Kidney glomerular epithelial cell (primary cell): ENCODE data around the gene ST3GAL4.
"Not testable (repeated sequence)": the region's sequence is repeated elsewhere in the genome, so short reads cannot be mapped to it uniquely, and the experiment has no call there.

Experiments used
- DNase-seq: peaks from one replicate; lab custom pipeline; 2025; lab: John Stamatoyannopoulos, UW

ST3GAL4 gene, protein sequence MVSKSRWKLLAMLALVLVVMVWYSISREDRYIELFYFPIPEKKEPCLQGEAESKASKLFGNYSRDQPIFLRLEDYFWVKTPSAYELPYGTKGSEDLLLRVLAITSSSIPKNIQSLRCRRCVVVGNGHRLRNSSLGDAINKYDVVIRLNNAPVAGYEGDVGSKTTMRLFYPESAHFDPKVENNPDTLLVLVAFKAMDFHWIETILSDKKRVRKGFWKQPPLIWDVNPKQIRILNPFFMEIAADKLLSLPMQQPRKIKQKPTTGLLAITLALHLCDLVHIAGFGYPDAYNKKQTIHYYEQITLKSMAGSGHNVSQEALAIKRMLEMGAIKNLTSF

DNA sequence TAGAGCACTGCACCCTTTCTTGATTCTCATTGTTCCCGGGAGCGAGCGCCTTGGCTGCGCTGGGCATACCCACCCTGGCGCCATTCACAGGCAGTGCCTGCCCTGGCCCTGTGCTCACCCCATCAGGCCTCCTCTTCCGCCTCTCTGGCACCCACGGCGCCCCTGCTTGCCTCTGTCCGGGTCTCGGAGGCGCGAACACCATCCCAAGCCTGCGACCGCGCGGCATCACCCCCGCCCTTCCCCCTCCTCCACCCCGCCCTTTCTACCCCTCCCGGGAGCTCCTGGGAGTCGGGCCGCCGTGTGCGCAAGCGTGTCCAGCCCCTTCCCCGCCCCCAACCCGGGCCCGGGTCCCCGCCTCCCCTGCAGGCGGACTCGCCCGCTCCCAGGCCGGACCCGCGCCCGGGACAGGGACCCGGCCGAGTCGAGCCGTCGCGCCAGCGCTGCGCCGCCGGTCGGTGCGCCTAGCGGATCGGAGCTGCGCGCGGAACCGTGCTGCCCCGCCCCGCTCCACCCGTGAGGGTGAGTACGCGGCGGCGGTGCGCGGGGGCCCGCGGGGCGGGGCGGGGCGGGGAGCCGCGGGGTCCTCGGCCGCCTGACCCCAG is at the start of gene ST3GAL4:
Gene ST3GAL4, plus strand, starts transcription at position 363 of the 602 bp plus-strand sequence. CDS start 50,470 bp downstream, outside the sequence.
- peak; percentile 52 for DNase-seq

DNA sequence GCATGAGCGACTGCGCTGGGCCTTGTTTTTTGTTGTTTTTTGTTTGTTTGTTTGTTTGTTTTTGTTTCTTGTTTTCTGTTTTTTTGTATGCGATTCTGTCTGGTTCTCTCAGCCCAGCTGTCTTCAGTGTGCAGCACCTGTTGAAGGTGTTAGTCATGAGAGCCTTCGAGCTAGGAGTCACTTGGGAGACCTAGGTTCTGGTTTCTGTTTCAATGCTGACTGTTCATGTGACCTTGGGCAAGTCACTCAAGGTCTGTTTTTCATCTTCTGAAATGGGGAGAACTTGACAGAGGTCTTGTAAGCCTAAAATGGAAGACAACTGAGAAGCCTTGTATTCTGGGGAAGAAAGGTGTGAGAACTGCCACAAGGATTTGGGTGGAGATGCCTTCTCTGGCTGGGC is 49.8 kb upstream of the ST3GAL4 start:
- DNase-seq: no peak

DNA sequence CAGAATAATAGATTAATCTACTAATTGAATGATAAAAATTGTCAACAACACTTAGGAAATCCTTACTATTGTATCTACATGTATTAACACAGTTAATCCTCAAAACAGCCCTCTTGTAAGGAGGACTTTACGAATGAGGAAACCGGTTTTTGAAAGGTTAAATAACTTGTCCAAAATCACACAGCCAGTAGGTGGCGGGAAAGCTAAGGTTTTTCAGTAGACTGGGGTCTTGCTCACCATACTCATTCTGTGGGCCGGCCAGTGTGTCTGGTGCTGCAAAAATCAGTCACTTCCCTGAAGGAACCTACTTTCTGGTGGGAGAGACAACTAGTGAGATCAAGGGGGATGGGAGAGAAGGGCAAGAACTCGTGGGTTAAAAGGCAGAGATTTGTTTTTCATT is 47.8 kb upstream of the ST3GAL4 start:
- DNase-seq: no peak

DNA sequence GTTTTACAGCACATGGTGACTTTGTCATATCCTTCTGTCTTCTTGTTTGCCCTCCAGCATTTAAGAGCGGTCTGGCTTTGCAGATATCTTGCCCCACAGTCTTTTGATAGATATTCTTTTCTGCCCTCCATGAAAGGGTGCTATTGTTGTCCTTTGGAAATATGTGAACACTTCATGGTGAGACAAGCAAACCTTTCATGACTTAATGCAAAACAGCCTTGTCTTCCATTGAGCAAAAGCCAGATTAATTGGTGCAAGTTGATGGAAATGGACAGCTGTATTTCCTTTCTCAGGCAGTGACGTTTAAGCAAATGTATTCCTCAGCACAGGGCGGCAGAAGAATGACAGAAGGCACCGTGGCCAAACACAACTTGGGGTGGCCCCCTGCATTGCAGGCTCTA is 47.2 kb upstream of the ST3GAL4 start:
- DNase-seq: no peak

DNA sequence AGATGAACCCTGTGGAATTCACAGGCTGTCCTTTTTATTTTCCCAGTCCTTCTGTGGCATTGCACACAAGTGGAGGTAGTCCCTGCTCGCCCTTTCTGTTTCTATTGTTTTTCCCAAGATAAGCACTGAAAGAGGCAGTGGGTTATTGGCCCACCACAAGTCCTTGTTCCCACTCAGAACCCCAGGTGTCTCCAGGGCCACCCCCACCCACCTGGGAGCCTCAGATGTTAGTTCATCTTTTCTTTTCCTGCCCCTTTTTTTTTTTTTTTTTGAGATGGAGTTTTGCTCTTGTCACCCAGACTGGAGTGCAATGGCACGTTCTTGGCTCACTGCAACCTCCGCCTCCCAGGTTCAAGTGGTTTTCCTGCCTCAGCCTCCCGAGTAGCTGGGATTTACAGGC is 46.7 kb upstream of the ST3GAL4 start:
- not testable (repeated sequence) for DNase-seq

DNA sequence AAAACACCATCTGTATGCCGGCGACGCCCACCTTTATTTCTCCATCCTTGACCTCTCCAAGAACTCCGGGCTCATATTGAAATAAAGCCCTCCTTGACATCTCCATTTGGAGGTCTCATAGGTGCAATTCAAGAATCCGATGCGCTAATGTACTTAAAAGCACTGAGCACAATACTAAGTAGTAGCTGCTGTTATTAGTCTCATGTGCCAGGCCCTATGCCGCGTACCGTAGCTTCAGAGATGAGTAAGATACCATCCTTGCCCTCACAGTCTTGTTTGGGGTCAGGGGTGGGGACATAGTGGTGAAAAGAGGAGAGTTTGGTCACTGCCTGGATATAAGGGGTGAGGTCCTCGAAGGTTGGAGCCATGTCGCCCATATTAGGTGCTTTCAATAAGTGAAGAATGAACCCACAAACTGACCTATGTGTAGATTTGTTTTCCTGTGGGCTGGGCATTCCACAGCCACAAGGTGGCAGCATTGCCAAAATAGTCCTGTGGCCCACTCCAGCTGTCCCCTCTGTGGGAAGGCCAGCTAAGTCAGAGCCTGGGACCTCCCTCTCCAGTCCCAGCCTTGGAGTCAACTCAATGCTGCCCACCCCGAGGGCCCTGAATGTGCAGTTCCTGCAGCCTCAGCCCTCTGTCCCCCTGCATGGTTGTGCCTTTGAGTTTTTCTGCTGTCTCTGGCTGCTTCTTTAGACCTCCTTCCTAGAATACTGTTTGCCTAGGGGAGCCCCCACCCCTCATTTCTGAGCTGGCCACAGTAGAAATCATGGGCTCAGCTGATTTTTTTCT is 45.1 kb upstream of the ST3GAL4 start:
- DNase-seq: peak; percentile 32

DNA sequence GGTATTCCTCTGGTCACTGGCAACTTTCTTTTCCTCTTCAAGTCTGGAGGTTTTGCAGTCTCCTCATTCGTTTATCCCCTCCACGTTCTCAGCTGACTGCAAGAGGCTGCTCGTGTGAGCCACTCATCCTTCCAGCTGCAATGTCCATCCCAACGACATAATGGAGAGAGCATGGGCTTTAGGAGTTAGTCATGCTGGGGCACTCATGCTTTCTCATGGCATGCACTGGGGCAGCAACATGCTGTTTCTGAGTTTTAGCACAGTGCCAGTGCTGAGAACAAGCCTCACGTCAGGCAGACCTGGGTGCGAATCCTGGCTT is 44.5 kb upstream of the ST3GAL4 start:
- no peak for DNase-seq

DNA sequence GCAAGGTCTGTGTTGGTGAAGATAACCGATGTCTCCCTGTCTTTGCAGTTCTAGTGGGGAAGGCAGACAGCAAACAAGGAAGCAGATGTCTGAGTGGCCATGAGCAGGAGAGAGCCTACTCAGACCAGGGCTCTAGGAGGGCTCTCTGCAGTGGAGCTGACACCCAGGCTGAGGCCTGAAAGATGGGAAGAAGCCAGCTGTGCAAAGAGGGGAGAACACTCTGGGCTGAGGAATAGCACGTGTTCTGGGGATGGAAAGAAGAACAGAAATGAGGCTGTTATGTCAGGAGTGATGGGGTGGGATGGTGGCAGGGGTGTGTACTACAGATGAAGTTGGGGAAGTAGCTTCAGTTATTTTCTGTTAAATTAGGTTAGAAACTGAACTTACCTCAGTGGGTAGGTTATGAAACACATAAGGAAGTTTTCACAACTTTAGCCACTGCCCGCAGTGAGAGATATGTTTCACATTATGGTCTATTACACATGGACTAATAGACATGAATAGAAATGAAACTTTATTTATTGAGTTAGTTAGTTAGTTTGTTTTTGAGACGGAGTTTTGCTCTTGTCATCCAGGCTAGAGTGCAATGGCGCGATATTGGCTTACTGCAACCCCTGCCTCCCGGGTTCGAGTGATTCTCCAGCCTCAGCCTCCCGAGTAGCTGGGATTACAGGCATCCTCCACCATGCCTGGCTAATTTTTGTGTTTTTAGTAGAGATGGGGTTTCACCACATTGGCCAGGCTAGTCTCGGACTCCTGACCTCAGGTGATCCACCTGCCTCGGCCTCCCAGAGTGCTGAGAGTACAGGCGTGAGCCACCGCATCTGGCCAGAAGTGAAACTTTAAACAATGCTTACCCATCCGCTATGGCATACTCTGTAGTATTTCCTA is 43.8 kb upstream of the ST3GAL4 start:
- no peak for DNase-seq

DNA sequence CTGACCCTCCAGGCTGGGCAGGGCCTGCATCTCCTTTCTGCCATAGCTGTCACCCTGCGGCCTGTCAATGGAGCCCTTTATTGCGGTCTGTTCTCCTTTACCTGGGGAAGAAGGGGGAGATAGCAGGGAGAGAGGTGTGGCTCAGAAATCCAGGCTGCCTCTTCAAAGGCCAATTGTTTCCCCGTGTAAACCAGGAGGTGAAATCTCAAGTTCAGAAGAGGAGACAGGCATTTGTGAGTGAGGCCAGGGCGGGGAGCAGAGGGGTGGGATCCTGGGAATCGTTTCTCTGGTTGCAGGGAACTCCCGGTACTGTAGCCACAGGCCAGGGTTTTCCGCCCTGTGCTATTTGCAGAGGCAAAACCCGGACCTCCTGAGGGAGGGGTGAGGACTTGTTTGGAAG is 42.5 kb upstream of the ST3GAL4 start:
- no peak for DNase-seq

DNA sequence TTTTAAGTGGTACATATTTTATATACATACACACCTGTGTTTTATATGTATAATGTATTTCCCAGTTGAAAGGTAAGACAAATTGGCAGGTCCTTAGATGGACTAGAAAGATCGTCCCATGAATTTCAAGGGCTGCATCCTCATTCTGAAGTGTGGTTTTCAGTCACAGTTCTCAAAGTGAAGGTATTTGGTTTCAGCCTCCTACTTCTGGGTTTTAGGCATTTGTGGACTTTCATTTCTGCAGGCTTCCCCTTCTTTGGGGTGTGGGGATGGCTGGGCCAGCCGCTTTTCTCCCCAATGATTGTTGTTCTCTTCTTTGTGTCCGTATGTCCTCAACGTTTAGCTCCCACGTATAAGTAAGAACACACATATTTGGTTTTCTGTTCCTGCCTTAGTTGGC is 41.7 kb upstream of the ST3GAL4 start:
- DNase-seq: no peak

DNA sequence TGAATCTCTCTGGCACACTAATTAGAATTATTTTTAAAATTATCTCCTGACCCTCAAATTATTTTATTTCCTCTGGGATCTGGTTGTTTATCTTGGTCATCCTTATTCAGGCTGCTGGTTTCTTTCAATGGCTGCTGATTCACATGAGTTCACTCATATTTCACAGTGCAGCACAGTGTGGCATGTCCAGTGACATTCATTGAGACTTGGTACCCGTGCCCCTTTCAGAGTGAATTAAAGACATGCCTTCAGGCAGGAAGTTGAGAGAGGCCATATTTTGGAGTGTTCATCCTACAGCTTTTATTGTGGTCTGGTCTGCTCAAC is 38.1 kb upstream of the ST3GAL4 start:
- no peak for DNase-seq

DNA sequence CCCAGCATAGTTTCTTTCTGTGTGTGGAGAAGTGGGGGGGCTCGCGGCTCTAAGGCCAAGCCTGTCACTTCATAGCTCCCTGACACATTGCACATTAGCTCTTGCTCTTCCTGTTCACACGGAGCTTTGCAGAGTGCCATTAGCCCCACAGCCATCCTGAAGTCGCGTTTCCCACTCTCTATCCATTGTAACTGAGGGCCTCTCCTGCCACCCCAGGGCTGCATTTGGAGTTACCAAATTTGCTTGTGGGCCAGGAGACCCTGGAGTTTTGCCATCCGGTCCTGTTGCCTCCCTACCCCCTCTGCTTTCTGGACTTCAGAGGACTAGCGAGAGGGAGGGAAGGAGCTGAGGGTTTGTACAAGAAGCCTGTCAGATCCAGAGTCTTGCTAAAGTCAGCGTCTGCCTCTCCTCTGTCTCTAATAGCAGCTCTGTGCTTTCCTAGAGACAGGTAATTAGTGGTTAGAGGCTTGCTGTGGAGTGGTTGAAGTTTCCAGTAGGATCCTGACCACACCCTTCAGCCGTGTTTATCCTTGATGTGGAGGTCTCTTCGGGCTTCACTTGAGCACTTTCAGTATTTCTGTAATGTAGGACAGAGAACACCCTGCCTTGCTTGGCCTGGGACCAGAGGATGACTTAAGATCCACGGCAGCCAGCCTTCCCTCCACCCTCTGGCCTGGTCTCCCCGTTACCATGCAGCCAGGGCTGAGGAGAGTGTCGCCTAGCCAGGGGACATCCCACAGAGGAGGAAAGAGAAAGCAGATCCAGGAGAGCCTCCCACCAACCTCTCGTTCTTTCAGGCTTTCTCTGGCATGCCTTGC is 37.5 kb upstream of the ST3GAL4 start:
- DNase-seq: no peak

DNA sequence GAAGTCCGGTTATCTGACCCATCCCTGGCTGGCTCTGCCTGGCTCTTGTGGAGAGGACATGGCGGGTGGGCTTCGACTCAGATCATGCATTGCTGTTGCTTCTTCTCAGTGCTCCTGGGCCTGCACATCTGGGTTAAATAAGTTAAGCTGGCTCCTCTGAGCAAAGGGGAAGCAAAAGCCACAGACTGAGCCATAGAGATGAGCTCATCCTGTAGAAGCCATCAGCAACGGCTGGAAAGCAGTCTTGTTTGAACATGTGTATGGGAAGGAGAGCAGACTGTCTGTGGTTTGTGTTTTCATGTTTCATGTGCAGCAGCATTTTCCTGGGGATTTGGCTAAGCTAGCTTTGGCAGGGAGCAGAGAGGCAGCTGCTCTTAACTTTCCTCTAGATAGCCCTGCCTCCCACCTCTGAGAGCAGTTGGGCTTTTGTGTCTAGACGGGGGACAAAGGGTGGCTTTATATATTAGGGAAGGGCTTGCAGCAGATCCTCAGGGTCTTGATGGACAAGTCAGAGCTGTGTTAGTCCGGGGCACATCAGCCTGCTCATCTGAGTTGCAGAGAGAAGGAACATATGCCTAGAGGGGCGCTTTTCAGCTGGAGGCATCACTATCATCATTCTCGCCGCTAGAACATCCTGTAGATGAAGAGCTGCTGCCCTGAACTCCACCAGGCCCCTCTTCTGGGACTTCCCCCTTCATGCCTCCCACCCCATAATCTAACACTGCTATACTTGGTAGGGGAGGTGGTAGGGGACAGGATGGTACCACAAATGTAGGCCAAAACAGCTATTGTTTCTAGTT is 36.7 kb upstream of the ST3GAL4 start:
- peak; percentile 42 for DNase-seq

DNA sequence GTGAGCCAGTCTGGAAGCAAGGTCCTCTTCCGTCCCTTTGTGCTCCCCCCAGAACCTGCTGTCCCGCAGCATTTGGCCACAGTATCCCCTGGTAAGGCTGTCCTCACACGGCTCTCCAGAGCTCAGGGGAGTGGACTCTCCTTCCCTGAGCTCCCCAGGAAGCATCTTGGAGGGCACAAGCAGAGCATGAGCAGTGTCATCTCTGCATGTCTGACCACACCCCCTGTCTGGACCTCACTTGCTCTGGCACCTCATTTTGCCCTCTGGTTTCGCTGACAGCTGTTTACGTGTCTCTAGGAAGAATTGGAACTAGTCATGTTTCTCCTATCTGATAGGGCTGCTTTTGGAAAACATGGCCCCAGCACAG is 36.1 kb upstream of the ST3GAL4 start:
- DNase-seq: no peak

DNA sequence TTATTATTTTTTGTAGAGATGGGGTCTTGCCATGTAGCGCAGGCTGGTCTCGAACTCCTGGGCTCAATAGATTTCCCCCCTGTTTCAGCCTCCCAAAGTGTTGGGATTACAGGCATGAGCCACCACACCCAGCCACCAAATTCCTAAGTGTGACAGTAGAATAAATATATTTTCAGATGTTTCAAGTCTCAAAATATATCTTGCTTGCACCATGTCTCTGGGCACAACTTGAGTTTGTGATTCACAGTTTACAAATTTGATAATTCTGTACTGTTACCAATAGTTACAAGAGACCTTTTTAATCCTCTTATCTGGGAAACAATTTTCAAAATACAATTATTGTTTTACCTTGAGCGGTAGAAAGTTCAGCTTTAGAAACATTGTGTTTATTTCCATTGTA is 32.5 kb upstream of the ST3GAL4 start:
- DNase-seq: no peak

DNA sequence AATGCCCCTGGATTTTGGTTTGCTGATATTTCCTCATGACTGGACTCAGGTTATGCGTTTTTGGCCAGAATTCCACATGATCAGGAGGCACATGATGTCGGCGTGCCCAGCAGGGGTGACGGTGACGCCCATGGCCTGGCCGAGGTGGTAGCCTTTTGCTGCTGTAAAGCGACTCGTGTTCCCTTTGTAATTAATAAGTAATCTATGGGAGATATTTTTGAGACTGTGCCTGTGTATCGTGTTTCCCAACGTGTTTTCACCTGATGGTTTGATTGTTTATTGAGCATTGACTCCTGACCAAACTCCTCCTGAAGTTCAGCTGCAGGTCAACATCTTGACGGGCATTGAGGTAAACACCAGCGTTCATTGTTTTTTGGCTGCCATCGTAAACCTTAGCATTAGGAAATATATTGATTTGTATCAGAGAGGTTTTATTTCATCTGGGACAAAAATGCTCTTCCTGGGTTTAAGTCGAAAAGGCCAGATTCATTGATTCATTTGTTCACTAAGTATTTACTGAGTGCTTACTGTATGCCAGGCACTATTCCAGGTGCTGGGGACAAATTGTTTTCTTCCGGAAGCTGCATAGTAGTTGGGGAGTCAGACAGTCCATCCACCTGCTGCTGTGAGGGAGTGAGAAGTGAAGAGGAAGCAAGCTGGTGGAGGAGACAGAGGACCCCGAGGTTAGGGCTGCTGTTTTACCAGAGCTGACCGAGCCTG is 28.0 kb upstream of the ST3GAL4 start:
- peak; percentile 21 for DNase-seq

DNA sequence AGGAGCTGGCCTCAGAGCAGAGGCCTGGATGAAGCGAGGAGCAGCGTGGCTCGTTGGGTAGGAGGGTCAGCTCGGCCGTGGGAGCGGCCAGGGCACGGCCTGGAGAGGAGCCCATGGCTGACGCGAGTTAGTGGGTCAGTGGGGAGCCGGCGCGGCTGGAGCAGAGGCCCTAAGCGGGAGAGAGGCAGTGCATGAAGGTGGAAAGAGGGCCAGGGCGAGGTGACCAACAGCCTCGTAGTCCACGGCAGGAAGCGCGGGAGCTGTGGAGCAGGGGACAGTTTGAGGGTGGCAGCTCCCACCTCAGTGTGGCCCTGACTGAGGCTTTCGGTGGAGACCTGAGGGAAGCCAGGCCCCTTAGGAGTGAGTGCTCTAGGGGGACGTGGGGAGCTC is 27.5 kb upstream of the ST3GAL4 start:
- no peak for DNase-seq

DNA sequence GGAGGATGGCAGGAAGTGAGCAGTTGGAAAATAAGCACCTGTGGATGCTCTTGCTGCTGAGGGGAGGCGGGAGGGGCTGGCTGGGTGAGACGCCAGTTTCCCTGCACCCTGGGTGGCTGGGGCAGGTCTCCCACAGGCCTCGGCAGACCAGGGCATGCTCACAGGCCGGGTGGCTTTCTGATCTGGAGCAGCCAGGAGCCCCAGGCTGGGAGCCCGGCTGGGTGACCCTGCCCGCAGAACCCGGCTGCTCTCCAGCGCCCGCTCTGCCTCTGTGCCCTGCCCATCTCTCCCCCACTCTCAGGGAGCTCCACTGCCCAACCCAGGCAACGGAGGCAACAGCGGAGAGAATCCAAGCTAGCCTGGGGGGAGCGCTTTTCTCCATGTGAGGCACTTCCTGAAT is 27.0 kb upstream of the ST3GAL4 start:
- no peak for DNase-seq

DNA sequence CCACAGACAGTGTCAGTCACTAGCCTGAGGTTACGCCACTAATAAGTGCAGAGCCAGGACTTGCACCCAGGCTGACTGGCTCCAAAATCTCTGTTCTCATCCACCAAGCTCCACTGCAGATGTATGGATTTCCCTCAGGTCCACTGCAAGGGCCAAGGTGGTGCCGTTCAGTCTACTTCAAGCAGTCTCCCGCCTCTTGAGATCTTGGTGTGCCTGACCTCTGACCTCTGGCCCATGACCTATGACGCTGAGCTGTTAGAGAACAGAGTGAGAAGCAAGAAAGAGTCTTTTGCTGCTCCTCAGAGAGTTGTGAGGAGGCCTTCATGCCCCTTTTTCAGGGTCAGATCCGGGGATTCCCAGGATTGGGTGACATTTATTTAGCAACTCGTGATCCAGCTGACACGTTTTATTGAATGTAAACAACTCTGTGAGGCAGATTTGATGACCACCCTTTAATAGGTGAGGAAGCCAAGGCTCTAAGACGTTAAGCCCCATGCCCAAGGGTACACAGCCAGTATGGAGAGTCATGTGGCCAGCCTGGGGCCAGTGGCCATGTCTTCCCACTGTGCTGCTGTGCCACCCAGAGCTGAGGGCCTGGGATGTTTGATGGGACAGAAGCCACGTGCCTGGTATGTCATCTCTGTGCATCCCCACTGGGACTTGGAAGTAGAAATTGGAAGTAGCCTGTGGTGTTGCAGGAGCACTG is 26.4 kb upstream of the ST3GAL4 start:
- no peak for DNase-seq
